HG03025 (cell line): ENCODE data around the gene POU3F2.
A peak's percentile ranks its signal among the peaks of the same experiment; 100 is the strongest.

Source experiments
- ATAC-seq: cut with Tn5 transposase; IDR thresholded peaks from one replicate; pipeline ENCODE4 v1.9.1; 2021; ENCODE audit warnings: mild to moderate bottlenecking, moderate library complexity; ENCODE audit not compliant: unreplicated experiment, low FRiP score

The POU3F2 gene

GRCh38 chr6:98834060-98835031 lies at the start of gene POU3F2:
Gene POU3F2 (plus strand): TSS chr6:98834574. CDS start chr6:98834874, 300 bp downstream.
- peak; percentile 64 for ATAC-seq

- ATAC-seq, result no peak
Observed at GRCh38 chr6:98787435-98787834, 46.9 kb upstream of the POU3F2 start.

GRCh38 chr6:98787961-98788360 lies 46.4 kb upstream of the POU3F2 start:
- ATAC-seq, result no peak

- no peak for ATAC-seq
Observed at GRCh38 chr6:98794307-98794842, 40.0 kb upstream of the POU3F2 start.

- no peak for ATAC-seq
Observed at GRCh38 chr6:98797217-98797994, 37.0 kb upstream of the POU3F2 start.

- ATAC-seq, result no peak
Observed at GRCh38 chr6:98800866-98801265, 33.5 kb upstream of the POU3F2 start.

GRCh38 chr6:98808541-98809210 lies 25.7 kb upstream of the POU3F2 start:
- no peak for ATAC-seq

- no peak for ATAC-seq
Observed at GRCh38 chr6:98812220-98812619, 22.2 kb upstream of the POU3F2 start.

GRCh38 chr6:98816799-98817198 lies 17.6 kb upstream of the POU3F2 start:
- ATAC-seq, result no peak

- ATAC-seq, result no peak
Observed at GRCh38 chr6:98821756-98822405, 12.5 kb upstream of the POU3F2 start.

- ATAC-seq, result no peak
Observed at GRCh38 chr6:98823428-98824161, 10.8 kb upstream of the POU3F2 start.

- ATAC-seq, result no peak
Observed at GRCh38 chr6:98824162-98824901, 10.0 kb upstream of the POU3F2 start.

GRCh38 chr6:98824902-98825599 lies 9.3 kb upstream of the POU3F2 start:
- ATAC-seq, result no peak

- no peak for ATAC-seq
Observed at GRCh38 chr6:98825600-98826230, 8.7 kb upstream of the POU3F2 start.

GRCh38 chr6:98827295-98828159 lies 6.8 kb upstream of the POU3F2 start:
- no peak for ATAC-seq

- no peak for ATAC-seq
Observed at GRCh38 chr6:98828211-98828788, 6.1 kb upstream of the POU3F2 start.
